Astrocyte (in vitro differentiated cells and primary cell): ENCODE data around the gene NIPAL3. TPM values are rescaled to one million over a fixed set of nuclear protein-coding genes. Genes with fewer than 3 reads are reported as not detected.
A peak's percentile ranks its signal among the peaks of the same experiment; 100 is the strongest.

ENCODE experiments used
- DNase-seq: peaks from one replicate; pipeline ENCODE4 v3.0.0-alpha.2; 2010; ENCODE audit warnings: low read depth
- FAIRE-seq: peaks from 2 replicates; lab custom pipeline; 2011; peaks lifted over from hg19 to GRCh38; lab: Jason Lieb, UNC
- H2AFZ ChIP-seq: 2 replicates; pipeline ENCODE4 v1.6.0; 2012; ENCODE audit warnings: low read depth, low read length, inconsistent platforms
- H3K27ac ChIP-seq: 2 replicates; pipeline ENCODE4 v1.5.1; 2011; ENCODE audit warnings: low read depth, low read length, inconsistent platforms
- H3K27me3 ChIP-seq: 2 replicates; pipeline ENCODE4 v1.6.0; 2011; ENCODE audit warnings: low read length, inconsistent platforms; ENCODE audit not compliant: insufficient read depth
- H3K36me3 ChIP-seq: 2 replicates; pipeline ENCODE4 v1.5.1; 2011; ENCODE audit warnings: low read length, inconsistent platforms; ENCODE audit not compliant: insufficient read depth
- H3K4me1 ChIP-seq: 2 replicates; pipeline ENCODE4 v1.5.1; 2011; ENCODE audit warnings: low read length, inconsistent platforms; ENCODE audit not compliant: insufficient read depth
- H3K4me2 ChIP-seq: 2 replicates; pipeline ENCODE4 v1.6.0; 2012; ENCODE audit warnings: low read length, inconsistent platforms
- H3K4me3 ChIP-seq: 2 replicates; pipeline ENCODE4 v1.5.1; 2011; ENCODE audit warnings: low read depth, mild to moderate bottlenecking, low read length, inconsistent platforms; ENCODE audit not compliant: insufficient read depth
- H3K79me2 ChIP-seq: 2 replicates; pipeline ENCODE4 v1.6.0; 2012; ENCODE audit warnings: mild to moderate bottlenecking, low read length, inconsistent platforms; ENCODE audit not compliant: insufficient read depth
- H3K9ac ChIP-seq: 2 replicates; pipeline ENCODE4 v1.6.0; 2012; ENCODE audit warnings: mild to moderate bottlenecking, low read length, inconsistent platforms
- H3K9me3 ChIP-seq: 2 replicates; pipeline ENCODE4 v1.5.1; 2012; ENCODE audit warnings: low read depth, mild to moderate bottlenecking, low read length, inconsistent platforms; ENCODE audit not compliant: insufficient read depth
- H4K20me1 ChIP-seq: 2 replicates; pipeline ENCODE4 v1.6.0; 2012; ENCODE audit warnings: low read length, inconsistent platforms; ENCODE audit not compliant: insufficient read depth
- H3K27ac Mint-ChIP-seq: one replicate; pipeline ENCODE4 v1.8.0; 2021; ENCODE audit warnings: mild to moderate bottlenecking, mixed read lengths; ENCODE audit not compliant: unreplicated experiment
- H3K27me3 Mint-ChIP-seq: one replicate; pipeline ENCODE4 v1.8.0; 2021; ENCODE audit warnings: low read depth, mixed read lengths; ENCODE audit not compliant: unreplicated experiment
- H3K36me3 Mint-ChIP-seq: one replicate; pipeline ENCODE4 v1.8.0; 2021; ENCODE audit warnings: low read depth, mixed read lengths; ENCODE audit not compliant: unreplicated experiment
- H3K4me1 Mint-ChIP-seq: one replicate; pipeline ENCODE4 v1.8.0; 2021; ENCODE audit warnings: low read depth, mixed read lengths; ENCODE audit not compliant: unreplicated experiment
- H3K4me3 Mint-ChIP-seq: one replicate; pipeline ENCODE4 v1.8.0; 2021; ENCODE audit warnings: mild to moderate bottlenecking, moderate library complexity, mixed read lengths; ENCODE audit not compliant: unreplicated experiment
- H3K9me3 Mint-ChIP-seq: one replicate; pipeline ENCODE4 v1.8.0; 2021; ENCODE audit warnings: mild to moderate bottlenecking, mixed read lengths; ENCODE audit not compliant: unreplicated experiment
- EZH2 ChIP-seq: IDR thresholded peaks from 2 replicates; pipeline ENCODE4 v1.6.1; 2012; ENCODE audit warnings: mild to moderate bottlenecking, low read length, inconsistent platforms; ENCODE audit not compliant: insufficient read depth
- total RNA-seq: library from RNA; stranded (reverse); gene quantifications from 2 replicates; pipeline ENCODE4 v1.2.1, GENCODE V29; 2021
- TF ChIP-seq, protein P1 (sequence below): IDR thresholded peaks from 2 replicates; pipeline ENCODE4 v1.5.1; 2011; ENCODE audit warnings: low read depth, mild to moderate bottlenecking, inconsistent platforms, low read length, moderate library complexity; ENCODE audit not compliant: insufficient read depth

Gene NIPAL3
- total RNA-seq, 1 donor from 2014 or later = 47.2 TPM

DNA sequence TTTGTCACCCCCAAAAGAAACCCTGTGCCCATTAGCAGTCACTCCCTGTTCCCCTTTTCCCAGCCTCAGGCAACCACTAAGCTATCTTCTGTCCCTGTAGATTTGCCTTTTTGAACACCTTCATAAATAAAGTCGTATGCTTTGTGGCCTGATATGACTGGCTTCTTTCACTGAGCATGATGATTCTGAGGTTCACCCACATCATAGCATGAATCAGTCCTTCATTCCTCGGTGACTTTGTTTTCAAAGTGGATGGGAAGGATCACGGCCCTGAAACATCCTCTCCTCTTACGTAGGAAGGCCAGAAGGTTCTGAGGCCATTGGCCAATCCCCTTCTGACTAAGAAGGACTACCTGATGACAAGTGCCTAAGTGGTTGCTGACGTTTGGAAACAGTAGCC lies 39.1 kb downstream of the NIPAL3 start:
- Mint-ChIP-seq H3K27me3 (peaks cover 2% of the 10 kb centered on the region), H3K9me3 (no peaks in the 10 kb centered on the region), H3K4me1 (peaks cover 3% of the 10 kb centered on the region), H3K27ac (no peak overlapping the region), H3K36me3 (peaks cover 26% of the 10 kb centered on the region), H3K4me3 (no peak overlapping the region)
- no peaks in the 10 kb centered on the region for H4K20me1 ChIP-seq
- no peak overlapping the region for H3K27ac ChIP-seq
- H3K36me3 ChIP-seq = no peaks in the 10 kb centered on the region
- no peaks in the 10 kb centered on the region for H3K4me1 ChIP-seq
- H3K4me2 ChIP-seq = no peak overlapping the region
- H3K9ac ChIP-seq = no peak overlapping the region
- FAIRE-seq = no peak
- no peaks in the 10 kb centered on the region for H3K79me2 ChIP-seq
- no peaks in the 10 kb centered on the region for H3K27me3 ChIP-seq
- no peak for TF ChIP-seq EZH2
- TF ChIP-seq, protein P1, sequence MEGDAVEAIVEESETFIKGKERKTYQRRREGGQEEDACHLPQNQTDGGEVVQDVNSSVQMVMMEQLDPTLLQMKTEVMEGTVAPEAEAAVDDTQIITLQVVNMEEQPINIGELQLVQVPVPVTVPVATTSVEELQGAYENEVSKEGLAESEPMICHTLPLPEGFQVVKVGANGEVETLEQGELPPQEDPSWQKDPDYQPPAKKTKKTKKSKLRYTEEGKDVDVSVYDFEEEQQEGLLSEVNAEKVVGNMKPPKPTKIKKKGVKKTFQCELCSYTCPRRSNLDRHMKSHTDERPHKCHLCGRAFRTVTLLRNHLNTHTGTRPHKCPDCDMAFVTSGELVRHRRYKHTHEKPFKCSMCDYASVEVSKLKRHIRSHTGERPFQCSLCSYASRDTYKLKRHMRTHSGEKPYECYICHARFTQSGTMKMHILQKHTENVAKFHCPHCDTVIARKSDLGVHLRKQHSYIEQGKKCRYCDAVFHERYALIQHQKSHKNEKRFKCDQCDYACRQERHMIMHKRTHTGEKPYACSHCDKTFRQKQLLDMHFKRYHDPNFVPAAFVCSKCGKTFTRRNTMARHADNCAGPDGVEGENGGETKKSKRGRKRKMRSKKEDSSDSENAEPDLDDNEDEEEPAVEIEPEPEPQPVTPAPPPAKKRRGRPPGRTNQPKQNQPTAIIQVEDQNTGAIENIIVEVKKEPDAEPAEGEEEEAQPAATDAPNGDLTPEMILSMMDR = no peak
- no peaks in the 10 kb centered on the region for H3K9me3 ChIP-seq
- H3K4me3 ChIP-seq = no peak overlapping the region
- peak; percentile 12 for DNase-seq
- no peak overlapping the region for H2AFZ ChIP-seq

DNA sequence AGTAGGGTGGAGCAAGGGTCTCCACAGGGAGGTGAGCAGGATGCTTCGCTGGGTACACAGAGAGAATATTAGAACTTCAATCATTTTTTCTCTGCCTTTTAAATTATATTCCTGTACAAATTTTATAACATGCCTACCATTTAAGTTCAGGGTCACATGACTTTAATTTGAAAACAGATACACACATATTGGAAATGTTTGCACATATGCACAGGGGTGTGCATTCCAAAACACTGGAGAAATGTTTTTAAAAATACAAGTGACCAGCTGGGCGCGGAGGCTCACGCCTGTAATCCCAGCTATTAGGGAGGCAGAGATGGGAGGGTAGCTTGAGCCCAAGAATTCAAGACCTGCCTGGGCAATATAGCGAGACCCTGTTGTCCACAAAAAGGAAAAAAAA lies 39.7 kb downstream of the NIPAL3 start:
- Mint-ChIP-seq H3K27ac (no peak overlapping the region), H3K27me3 (peaks cover 2% of the 10 kb centered on the region), H3K9me3 (no peaks in the 10 kb centered on the region), H3K4me3 (no peak overlapping the region), H3K36me3 (peaks cover 29% of the 10 kb centered on the region), H3K4me1 (peaks cover 3% of the 10 kb centered on the region)
- DNase-seq (no peak), FAIRE-seq (no peak)
- no peaks in the 10 kb centered on the region for H3K4me1 ChIP-seq
- H3K79me2 ChIP-seq = no peaks in the 10 kb centered on the region
- H3K9ac ChIP-seq = no peak overlapping the region
- no peaks in the 10 kb centered on the region for H4K20me1 ChIP-seq
- H3K9me3 ChIP-seq = no peaks in the 10 kb centered on the region
- no peak overlapping the region for H2AFZ ChIP-seq
- no peak overlapping the region for H3K4me3 ChIP-seq
- H3K27ac ChIP-seq = no peak overlapping the region
- H3K4me2 ChIP-seq = no peak overlapping the region
- H3K27me3 ChIP-seq = no peaks in the 10 kb centered on the region
- H3K36me3 ChIP-seq = no peaks in the 10 kb centered on the region
- TF ChIP-seq, protein P1 = no peak
- no peak for TF ChIP-seq EZH2

DNA sequence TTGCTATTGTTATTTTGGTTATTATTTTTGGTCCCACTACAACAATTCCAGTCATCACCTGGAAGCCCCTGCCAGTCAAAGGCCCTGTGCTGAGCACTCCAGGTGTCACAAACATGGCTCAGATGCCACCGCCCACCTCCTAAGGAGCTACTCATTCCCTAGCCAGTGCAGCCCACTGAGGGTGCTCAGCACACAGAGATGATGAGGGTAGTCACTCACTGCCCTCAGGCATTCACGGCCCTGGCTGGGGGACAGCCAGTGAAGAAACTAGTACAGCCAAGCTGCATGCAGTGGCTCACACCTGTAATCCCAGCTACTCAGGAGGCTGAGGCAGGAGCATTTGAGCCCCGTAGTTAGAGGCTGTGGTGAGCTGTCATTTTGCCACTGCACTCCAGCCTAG lies 42.3 kb downstream of the NIPAL3 start:
- H3K9me3 Mint-ChIP-seq = peaks cover 3% of the 10 kb centered on the region
- Histone ChIP-seq H3K79me2 (no peaks in the 10 kb centered on the region), H3K27ac (no peak overlapping the region), H3K4me3 (no peak overlapping the region), H3K9me3 (no peaks in the 10 kb centered on the region), H3K9ac (no peak overlapping the region), H3K36me3 (no peaks in the 10 kb centered on the region), H3K4me1 (no peaks in the 10 kb centered on the region), H2AFZ (no peak overlapping the region), H4K20me1 (no peaks in the 10 kb centered on the region), H3K4me2 (no peak overlapping the region), H3K27me3 (no peaks in the 10 kb centered on the region)
- H3K27ac Mint-ChIP-seq = no peak overlapping the region
- TF ChIP-seq EZH2 = no peak
- TF ChIP-seq, protein P1 = no peak
- DNase-seq (no peak), FAIRE-seq (no peak)
- H3K36me3 Mint-ChIP-seq = peaks cover 39% of the 10 kb centered on the region
- no peak overlapping the region for H3K4me3 Mint-ChIP-seq
- H3K4me1 Mint-ChIP-seq = peaks cover 3% of the 10 kb centered on the region
- H3K27me3 Mint-ChIP-seq = peaks cover 2% of the 10 kb centered on the region
